NCI-H510A treated with DMSO at 0.1 percent for 48 hours (cell line): ENCODE data around the gene AMOTL2.

Experiments
- DNase-seq: peaks from one replicate; lab custom pipeline; 2025; lab: John Stamatoyannopoulos, UW

Gene AMOTL2

DNA sequence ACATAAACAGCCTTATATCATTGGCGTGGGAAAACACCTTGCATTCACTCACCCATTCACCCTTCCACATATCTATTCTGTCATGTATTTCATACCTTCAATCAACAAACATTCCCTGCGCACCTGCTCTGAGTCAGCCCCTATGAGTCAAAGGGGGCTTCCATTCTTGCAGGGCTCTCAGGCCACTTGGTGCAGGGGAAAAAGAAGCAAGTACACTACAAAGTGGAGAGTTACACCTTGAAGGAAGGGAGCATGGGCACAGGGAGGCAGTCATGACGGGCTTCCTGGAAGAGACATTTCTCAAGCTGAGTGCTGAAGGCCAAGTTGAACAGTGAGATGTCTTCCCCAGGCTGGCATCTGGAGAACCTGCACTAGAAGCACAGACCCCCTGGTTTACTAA, 4.6 kb upstream of the AMOTL2 start:
- DNase-seq, result no peak

DNA sequence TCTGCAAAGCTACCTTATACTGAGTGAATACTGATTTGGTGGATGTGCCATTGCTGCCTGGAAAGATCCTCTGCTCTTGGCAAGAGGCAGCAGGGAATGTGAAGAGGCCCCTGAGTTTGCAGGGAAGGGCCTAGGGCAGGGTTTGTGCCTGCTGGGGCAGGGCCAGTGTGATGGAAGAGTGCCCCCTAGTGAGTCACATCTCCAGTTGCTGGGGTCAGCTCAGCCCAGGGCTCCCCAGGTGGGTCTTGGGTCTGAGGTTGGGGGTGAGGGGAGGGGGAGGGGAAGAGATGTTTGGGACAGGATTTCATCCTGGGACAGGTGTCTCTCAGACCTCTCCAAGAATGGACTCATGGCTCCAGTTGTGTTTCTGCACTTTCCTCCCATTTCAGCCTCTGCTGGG, 4.1 kb upstream of the AMOTL2 start:
- no peak for DNase-seq

DNA sequence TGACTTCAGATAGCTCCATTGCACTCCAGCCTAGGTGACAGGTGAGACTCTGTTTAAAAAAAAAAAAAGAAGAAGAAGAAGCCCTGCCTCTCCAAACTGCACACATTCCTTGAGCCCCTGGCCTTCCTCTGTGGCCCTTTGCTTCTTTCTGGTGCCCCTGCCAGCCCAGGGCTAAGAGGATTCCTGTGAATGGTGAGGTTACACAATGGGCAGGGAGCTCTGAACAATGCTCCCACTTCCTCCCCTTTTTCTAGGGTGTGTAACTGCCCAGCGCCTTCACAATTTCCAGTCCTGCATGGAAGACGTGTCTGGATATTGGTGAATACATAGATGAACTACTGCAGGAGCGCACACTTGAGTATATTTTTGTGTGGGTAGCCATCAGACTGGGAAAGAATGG, 3.6 kb upstream of the AMOTL2 start:
- DNase-seq, result no peak

DNA sequence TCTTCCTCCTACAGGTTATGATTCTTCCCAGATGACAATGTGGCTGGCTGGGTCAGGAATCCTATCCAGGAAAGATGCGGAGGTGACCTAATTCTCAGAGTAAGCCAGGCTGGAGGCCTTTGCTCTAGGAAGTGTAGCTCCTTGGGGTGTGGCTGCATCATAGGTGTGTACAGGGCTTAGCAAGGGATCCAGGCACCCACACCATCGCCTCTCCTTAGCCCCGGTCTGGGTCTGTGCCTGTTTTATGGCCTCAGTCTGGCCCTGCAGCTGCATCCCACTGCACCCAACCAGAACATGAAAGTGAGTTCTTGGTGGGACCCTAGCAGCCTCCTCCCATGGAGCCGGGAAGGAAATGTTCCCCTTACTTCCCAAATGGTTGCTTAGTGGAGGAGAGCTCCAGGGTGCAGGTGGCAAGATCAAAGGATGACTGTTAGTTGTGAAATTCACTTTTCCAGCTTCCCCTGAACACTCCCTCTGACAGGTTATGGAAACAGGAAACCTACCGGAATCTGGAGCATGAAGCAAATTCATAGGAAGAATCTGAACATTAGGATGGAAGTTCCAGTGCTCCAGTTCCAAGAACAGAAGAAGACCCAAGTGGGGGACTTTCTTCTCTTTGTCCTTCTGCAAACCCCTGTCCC, 2.7 kb upstream of the AMOTL2 start:
- no peak for DNase-seq

DNA sequence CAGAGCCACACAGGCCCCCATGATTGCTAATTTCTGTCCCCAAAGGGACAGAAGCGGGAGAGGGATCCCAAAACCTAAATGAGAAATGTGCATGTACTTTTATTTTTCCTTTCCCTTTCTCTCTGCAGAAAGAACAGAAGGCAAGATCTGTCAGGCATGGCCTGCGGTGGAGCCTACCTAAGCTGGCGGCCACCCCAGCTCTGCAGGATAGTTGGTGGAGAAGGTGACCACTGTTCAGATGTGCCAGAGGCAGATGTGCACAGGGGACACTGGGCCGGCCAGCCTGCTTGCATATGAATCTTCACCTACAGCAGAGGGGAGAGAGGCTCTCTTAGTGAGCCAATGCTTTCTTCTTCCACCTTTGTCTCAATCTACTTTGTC, 2.1 kb upstream of the AMOTL2 start:
- DNase-seq, result no peak

DNA sequence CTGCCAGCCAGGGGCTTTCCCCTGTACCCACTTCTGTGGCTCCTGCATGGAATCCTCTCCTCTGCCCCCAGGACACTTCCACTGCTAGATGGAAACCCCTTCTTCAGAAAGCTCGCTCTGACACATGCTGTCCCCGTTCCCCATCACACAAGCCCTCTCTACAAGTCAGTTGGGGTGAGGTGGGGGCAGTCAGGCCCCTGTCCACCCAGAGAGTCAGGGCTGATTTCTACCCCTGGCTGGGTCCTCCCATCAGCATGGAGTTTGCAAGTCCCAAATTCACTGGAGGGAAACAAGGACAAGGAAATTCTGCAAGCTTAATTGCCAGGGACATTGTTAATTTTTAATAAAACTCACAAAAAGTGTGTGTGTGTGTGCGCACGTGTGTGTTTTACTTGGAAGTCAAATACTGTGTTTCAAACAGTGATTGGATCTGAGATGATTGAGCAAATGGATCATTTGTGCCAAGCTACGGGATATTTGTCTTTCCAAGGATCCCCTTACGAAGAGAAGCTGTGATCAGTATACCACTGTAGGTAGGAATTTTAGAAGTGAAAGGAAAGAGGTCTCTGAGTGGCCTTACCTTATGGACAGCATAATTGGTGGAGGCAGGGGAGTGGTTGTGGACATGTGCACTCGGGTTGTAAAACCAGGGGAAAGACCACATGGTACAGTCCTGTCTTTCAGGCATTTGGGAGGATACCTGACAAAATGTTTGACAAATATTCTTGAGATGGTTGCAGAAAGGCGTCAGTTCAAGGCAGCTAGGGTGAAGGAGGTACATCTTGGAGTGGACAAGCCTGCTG, 1.5 kb upstream of the AMOTL2 start:
- DNase-seq, result no peak

DNA sequence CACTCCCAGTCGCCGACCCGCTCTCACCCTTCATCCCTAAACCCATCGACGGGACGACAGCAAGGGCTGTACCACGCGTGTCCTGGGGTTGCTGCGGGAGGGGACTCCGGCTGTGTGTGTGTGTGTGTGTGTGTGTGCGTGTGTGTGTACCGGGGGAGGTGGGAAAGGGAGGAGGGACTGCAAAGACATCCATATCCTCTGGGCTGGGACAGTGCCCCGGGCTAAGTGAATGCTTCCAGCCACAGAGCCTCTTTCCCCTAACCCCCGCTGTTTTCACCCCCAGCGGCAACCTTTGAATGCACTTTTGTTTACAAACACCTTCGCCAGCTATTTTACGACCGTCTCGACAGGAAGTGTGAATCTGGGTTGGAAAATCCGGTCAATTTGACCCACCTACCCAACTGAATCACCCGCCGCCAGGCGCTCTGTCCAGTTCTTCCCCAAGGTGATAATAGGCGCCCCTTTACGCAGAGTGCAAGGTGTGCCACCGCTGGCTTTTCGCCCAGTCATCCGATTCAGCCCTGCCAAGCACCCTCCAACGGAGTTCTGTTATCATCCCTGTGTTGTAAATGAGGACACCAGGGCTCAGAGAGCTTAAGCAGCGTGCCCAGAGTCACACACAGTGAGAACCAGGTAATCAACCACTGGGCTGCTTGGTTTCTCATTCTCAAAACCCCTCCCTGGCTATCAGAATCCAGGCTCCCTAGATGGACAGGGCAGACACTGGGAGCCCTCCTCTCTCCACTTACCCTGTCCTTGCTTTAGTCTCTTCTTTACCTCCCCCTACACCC, 739 bp upstream of the AMOTL2 start:
- peak; percentile 18 for DNase-seq

DNA sequence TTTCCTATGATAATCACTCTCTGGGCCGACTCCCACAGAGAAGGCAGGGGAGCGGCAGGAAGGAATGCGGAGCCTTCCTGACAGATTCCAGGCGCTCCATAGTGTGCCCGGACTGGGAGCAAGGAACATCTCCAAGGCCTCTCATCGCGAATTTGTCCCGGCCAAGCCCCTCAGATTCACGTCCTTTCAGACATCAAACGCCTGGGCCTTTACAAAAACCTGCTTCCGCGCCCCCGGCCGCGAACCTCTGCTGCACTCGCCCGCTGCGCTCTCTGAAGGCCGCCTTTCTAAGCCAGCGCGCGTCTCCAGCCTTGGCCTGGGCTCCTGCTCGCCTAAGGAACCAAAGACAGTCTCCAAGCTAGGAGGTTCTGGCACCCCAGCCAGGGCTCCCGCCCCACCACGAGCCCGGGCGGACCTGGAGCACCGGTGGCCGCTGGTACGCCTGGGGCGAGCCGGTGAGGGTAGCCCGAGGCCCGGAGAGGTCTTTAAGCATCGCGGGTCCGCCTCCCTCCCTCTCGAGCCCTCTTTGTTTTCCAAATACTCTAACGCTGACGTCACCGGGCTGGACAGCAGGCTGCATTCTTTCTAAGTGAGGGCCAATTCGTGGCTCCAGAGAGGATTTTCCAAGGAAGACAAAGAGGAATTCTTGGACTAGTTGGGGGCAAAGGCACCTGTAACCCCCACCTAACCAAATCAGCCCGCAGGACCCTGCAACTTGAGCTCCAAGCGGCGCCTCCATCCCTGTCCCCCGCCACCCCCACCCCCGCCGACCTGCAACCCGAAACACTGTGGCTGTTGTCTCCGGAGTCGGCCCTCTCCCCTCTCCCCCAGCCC, 759 bp downstream of the AMOTL2 start:
- DNase-seq, result peak; percentile 35

DNA sequence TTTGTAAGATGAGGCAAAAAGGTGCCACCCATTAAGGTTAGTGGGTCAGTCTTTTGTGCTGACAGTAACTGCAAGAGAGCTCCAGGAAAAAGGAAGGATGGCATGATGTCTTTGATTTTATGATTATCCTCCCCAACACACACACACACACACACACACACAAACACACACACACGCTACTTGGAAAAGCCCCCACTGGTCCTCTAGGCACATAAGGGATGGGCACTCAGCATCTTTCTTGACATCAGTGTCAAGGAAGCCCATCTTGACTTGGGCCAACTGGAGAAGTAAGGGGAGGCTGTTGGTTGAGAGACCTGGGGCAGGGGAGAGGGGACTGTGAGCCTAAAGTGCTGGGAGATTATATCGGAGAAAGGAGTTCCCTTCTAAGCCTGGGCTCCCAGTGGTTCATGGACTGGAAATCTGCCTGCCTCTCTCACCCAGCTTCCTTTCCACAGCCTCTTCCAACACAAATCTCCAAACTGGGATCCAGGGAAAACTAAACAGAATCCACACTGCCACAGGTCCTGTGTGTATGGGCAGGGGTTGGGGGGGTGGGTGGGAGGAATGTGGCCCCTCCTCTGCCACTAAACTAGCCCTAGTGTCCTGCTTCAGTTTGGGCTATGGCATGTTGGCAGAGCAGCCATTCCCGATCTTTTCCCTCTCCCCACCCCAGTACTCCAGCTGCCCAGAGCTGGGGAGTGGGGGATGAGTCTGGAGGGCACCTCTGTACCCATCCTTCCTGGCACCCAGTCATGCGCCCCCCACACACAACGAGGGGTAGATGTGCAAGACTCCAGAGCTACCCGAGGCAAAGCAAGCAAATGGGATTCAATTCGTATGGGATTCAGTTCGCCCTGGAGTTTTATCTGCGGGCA, 1.6 kb downstream of the AMOTL2 start:
- DNase-seq, result no peak

DNA sequence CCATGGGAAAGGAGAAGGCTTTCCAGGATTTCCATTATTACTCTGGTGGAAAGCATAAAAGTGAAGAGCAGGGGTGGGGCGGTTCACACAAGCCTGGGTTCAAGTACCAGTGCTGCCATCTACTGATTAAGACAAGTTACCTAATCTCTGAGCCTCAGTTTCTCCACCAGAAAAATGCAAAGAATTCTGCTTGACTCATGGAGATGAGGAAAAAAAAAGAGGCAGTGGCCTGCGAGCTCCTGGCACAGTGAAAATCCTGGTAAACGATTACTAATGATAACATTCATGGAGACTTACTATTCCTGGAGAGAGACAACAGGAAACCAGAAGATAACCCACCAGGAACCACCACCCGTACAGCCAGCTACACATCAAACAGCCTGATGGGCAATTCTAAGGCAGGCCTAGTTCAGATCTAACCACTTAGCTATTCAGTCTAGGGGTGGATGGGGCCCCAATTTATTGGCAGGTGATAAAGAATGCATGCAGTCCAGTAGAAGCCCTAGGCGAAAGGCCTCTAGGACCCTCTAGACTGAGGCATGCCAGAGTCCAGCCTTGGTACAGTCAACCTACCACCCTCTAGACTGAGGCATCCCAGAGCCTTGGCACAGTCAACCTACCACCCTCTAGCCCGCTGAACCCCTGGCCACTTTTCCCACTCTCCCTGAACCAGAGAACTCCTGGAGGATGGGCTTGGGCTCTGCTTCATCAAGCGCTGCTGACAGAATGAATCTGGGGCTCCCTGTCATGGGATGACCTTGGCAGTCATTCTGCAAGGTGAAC, 2.5 kb downstream of the AMOTL2 start:
- DNase-seq, result no peak

DNA sequence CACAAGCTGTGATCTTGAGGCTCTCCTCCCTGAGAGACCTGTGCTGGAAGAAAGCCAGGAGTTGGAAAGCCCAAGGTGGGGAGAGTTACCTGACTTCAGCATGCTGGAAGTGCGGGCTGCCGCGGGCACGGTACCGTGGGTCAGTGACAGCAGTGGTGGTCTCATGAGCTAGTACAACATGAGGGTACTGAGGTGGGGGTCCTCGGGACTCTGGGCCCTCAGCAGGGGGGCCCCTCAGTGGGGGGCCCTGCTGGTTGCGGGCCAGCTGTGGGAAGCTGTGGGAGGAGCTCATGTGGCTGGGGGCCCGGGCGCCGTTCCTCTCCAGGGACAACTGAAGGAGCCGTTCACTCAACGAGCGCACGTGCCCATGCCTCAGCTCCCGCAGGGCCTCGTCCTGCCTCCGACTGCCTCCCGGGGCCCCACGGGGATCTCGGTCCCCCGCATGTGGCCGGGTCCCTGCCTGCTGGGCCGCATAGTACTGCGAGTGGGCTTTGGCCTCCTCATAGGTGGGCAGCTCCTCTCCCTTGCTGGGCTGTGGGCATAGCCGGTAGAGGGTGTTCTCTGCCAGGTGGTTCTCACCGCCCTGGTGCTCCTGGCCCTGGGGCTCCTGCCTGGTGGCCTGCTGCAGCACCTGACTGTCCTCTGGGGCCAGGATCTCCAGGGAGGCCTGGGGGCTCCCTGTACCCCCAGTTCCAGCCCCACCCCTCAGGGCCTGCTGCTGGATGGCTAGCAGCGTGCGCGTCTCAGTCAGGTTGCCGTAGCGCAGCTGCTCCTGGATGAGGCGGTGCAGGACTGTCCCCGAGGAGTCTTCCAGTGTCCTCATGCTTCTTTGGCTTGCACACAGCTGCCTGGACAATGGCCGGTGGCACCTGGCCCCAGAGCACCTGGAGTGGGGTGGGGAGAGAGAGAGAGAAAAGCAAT, 3.4 kb downstream of the AMOTL2 start:
- no peak for DNase-seq

DNA sequence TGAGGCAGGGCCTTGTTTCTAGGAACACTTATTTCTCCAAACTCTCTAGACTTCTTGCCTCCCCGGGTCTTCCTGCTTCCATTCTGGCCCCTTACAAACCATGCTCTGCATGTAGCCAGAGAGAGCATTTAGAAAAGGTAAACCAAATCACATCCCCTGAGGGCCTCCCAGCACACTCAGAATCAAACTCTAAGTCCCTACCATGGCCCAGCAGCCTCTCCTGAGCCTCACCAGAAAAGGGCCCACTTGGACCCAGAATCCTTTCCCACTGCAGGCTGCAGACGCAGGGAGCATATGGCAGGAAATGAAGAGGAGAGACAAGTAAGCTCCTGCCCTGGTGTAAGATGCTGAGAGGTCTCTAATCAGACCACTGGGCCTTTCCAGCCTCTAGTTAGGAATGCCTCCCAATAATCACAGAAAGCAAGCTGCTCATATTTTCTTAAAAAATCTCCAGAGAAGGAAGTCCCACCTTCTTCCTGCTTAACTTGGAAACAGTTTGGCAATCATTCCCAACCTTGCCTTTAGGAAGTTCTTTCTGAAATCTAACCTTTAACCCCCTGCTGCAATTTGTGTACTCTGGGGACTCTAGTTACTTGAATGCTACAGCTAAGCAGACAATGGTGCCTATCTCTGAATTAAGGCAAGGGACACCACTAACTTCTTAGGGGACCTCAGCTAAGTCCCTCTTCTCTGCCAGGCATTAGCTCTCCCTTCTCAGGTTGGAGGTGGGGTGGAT, 4.2 kb downstream of the AMOTL2 start:
- DNase-seq, result no peak

DNA sequence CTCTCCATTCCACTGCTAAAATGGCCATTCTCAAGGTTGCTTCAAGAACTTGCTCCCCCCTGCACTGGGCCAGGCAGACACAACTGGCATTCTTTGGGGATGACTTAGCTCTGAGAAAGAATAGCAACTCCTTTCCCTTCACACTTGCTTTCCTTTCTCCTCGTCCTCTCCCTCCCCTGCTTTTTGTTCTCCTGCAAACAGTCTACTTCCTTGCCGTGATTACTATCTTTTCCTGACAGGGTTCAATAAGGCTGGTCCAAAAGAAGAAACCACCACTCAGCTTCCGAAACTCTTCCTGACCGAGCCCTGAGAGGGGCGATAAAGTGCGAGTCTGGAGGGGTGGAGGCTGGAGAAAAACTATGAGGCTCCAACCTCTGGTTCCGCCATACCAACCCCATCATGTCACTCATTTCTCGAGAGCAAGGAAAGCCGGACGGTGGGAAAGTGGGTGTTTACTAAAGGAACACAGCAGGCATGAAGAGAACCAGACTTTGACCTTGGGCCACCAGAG, 5.0 kb downstream of the AMOTL2 start:
- DNase-seq, result no peak

DNA sequence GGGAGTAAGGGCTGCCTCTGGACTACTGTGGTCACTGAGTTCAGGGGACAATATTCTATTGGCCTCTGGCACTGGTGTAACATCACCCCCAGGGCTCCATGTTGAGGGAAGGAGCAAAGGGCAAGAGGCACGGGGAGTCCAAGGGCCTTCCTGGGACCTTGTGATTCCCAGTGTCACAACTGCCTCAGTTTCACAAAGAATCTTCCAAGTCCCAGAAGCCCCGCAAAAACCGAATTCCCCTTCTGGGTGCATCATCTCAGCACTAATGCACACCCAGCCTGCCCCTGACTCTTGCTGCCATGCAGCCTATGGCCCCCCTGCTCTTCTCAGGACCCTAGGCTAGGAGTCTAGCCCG, 5.5 kb downstream of the AMOTL2 start:
- DNase-seq, result no peak

DNA sequence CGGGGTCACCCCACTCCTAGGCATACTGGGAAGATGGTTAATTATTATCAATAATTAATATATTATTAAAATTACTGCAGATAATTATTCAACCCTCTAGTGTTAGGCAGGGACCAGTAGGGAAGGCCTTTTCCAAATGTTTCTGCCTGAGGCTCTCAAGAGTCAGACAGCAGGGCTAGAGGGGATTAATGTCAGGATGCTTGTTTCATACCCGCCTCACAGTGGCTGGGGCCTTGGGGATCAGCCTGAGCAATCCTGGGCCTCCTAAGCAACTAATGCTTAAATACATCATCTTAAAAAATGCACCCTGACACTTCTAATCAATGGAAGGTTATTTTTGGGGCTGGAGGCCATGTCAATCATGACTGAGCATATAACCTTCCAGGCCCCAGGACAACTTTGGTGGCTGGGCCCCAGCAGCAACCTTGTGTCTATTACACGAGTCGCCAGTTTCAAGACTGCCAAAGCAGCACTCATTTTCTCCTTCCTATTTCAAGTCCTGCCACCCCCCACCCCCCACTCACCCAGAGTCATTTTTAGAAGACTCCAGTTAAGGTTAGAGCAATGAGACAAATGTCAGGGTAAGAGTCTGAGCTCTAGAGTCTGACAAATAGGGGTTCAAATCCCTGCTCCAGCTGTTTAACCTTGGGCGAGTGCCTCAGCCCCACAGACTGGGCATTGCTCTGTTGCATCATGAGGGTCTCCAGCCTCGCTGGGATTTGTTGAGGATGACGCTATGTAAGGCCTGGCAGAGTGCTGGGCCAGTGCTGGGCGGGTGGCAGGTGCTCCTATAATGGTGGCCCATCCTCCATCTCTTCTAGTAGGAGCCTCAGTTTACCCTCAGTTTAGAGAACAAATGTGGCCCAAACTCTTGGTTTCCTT, 6.1 kb downstream of the AMOTL2 start:
- no peak for DNase-seq

DNA sequence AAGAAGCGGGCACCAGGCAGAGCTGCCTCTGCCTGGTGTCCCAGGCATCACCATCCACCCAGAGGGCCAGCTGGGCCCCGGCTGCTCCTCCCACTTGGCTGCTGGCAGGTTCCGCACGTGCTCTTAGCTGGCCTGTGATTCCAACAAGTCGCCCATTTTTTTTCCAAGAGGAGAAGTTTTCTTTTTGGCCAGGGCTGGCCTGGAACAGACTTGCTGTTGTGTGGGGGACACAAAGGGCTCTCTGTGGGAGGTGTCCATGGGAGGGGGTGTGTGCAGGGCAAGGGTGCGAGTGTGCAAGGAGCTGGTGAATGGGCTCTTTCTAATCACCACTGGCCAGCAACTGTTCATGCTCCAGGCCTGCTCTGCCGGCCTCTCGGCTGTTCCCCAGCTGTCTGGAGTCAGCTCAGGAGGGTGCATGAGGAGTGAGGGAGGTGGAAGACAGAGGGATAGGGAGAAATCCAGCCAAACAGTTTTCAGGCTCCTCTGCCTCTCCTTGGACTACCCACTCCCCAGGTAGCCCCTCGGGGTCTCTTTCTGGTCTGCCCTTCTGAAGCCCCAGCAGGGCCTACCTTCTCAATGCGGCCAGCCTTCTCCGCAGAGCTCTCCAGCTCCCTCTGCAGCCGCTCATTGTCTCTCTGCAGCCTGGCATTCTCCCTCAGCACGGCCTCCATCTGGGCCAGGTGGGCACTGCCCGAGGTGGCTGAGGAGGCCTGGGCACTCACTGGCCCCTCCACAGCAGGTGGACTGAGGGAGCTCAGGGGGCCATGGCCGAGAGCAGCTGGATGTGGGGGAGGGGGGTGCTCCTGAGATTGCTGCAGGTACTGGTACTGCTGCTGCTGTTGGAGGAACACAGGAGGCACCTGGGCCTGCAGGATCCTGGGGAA, 7.1 kb downstream of the AMOTL2 start:
- DNase-seq, result no peak
